ENCODE results near the gene PSMC1.

Gene PSMC1

GRCh38 chr14:90276646-90277367 is 20.5 kb downstream of the PSMC1 start:
- no peak for DNase-seq

GRCh38 chr14:90277581-90278198 is 21.3 kb downstream of the PSMC1 start:
- no peak for DNase-seq

GRCh38 chr14:90278199-90279175 is 22.1 kb downstream of the PSMC1 start:
- no peak for DNase-seq

GRCh38 chr14:90280096-90280495 is 23.7 kb downstream of the PSMC1 start:
- DNase-seq = no peak

GRCh38 chr14:90281261-90281660 is 24.9 kb downstream of the PSMC1 start:
- no peak for DNase-seq

- no peak for DNase-seq
These were observed 25.4 kb downstream of the PSMC1 start for GRCh38 chr14:90281756-90282155.

GRCh38 chr14:90287791-90288190 is 31.4 kb downstream of the PSMC1 start:
- no peak for DNase-seq

- DNase-seq = no peak
These were observed 32.5 kb downstream of the PSMC1 start for GRCh38 chr14:90288651-90289355.

- no peak for DNase-seq
These were observed 34.1 kb downstream of the PSMC1 start for GRCh38 chr14:90290337-90291011.

- DNase-seq = no peak
These were observed 35.3 kb downstream of the PSMC1 start for GRCh38 chr14:90291699-90292098.

- DNase-seq = peak in 1 of 2 donors; percentile 7
These were observed 37.7 kb downstream of the PSMC1 start for GRCh38 chr14:90293766-90294730.

GRCh38 chr14:90294872-90295271 is 38.5 kb downstream of the PSMC1 start:
- peak in 1 of 2 donors; percentile 18 for DNase-seq

GRCh38 chr14:90295870-90296516 is 39.6 kb downstream of the PSMC1 start:
- DNase-seq = peak in 1 of 2 donors; percentile 16

GRCh38 chr14:90296641-90297040 is 40.3 kb downstream of the PSMC1 start:
- no peak for DNase-seq

GRCh38 chr14:90297876-90298629 is 41.7 kb downstream of the PSMC1 start:
- DNase-seq = no peak

- DNase-seq = peak in 1 of 2 donors; percentile 64
These were observed 43.1 kb downstream of the PSMC1 start for GRCh38 chr14:90299408-90299807.

GRCh38 chr14:90300611-90301047 is 44.3 kb downstream of the PSMC1 start:
- DNase-seq = no peak

GRCh38 chr14:90301122-90301521 is 44.8 kb downstream of the PSMC1 start:
- no peak for DNase-seq

- peak in 1 of 2 donors; percentile 26 for DNase-seq
These were observed 45.3 kb downstream of the PSMC1 start for GRCh38 chr14:90301668-90302090.
